Posterior vena cava (tissue), 2 donors: ENCODE data around the gene NXT1. TPM values are rescaled to one million over a fixed set of nuclear protein-coding genes. Genes with fewer than 3 reads are reported as not detected.
"Not testable (repeated sequence)": the region's sequence is repeated elsewhere in the genome, so short reads cannot be mapped to it uniquely, and the experiment has no call there.

ENCODE experiments used
- DNase-seq: peaks from one replicate; pipeline ENCODE4 v3.0.0-alpha.2; 2020; ENCODE audit warnings: low spot score
- intact Hi-C, 2 donors: fragments of 100-400 bp; cut with DNase I; formaldehyde crosslinking; loops; one replicate each; pipeline versions ENCODE4 v1.14.1 to v1.14.2; 2022 to 2023
- long read RNA-seq, 2 donors: library from polyadenylated mRNA; unstranded; transcript quantifications; one replicate each; pipeline ENCODE4 v2.0.0, GENCODE V29; 2020 to 2021
- total RNA-seq, 2 donors: library from RNA; stranded (reverse); fragmentation: NEBNext Ultra II Directional; extraction: Animal tissue kit (Norgen Biotek cat#: 25700); gene quantifications; one replicate each; pipeline ENCODE4 v1.2.1, GENCODE V29; 2021
- donor health status: DM: yes; HTN: yes; CAD: no.
- donor health status: DM: yes; HTN: yes; CAD: no.

The NXT1 gene
- 10 to 100 TPM; 14.6 to 19.1 TPM for total RNA-seq
- long read RNA-seq, donor 1, transcript NXT1-201 (2 exons, 1,123 nt), result major isoform, 5 of 5 reads
- long read RNA-seq, donor 1, partial matches to known transcripts, result 0 of 5 reads
- long read RNA-seq, donor 1, other reads (novel, unspliced or antisense), result 0 of 5 reads
- long read RNA-seq, donor 2, transcript NXT1-201 (2 exons, 1,123 nt), result major isoform, 90 of 92 reads
- long read RNA-seq, donor 2, partial matches to known transcripts, result 0 of 92 reads
- long read RNA-seq, donor 2, other reads (novel, unspliced or antisense), result 2 of 92 reads

GRCh38 chr20:23350196-23350903 is at the start of gene NXT1:
TSS of gene NXT1 (plus strand) at chr20:23350791. CDS start at chr20:23354042, 3,251 bp downstream.
- intact Hi-C loops, result loop anchor here in 1 of 2 donors (10.0 kb wide), 1 partner anchor 284 kb away; the partner anchor contains the start of gene CST3
- peak; percentile 99 for DNase-seq

DNA sequence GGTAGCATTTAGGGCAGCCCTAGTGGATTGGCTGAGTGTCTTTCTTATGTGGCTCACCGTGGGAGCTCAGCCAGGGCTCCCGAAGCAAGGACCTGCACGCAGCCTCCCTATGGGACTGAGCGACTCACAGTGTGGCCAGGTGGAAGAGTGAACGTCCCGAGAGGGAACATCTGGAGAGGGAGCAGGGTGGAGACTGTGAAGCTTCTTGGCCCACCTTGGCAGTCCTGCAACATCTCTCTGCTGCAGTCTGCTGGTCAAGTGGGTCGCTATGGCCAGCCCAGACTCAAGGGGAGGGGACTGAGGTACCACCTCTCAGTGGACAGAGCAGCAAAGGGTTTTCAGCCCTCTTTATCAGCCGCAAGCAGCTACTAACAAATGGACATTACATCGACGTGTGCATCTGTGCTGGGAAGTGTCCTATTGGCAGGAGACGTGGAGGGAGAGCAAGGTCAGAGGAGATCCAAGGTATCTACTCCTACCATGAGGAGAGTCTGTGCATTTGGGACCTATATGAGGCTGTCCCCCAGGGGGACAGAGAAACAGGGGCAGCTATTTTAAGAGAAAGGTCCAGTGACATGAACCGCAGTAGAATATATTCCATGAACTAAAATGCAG is 49.0 kb upstream of the NXT1 start:
- no peak for DNase-seq
- intact Hi-C loops, result no loop called here

GRCh38 chr20:23302386-23302785 is 48.2 kb upstream of the NXT1 start:
- DNase-seq, result no peak
- intact Hi-C loops, result no loop called here

DNA sequence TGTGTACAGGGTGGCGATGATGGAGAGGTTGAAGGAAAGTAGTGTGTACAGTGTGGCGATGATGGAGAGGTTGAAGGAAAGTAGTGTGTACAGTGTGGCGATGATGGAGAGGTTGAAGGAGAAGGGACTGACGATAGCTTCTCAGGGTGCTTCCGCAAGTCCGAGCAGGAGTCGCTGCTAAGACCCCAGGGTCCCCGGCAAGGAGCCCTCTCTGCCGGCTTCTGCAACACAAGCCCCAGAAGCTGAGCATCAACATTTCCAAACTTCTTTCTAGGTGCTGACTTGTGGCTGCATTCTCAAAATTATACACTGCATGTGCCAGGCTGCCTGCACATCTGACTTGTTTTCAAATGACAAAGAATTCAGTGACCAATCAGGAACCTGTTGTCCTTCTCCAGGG is 47.8 kb upstream of the NXT1 start:
- DNase-seq, result no peak
- intact Hi-C loops, result no loop called here

DNA sequence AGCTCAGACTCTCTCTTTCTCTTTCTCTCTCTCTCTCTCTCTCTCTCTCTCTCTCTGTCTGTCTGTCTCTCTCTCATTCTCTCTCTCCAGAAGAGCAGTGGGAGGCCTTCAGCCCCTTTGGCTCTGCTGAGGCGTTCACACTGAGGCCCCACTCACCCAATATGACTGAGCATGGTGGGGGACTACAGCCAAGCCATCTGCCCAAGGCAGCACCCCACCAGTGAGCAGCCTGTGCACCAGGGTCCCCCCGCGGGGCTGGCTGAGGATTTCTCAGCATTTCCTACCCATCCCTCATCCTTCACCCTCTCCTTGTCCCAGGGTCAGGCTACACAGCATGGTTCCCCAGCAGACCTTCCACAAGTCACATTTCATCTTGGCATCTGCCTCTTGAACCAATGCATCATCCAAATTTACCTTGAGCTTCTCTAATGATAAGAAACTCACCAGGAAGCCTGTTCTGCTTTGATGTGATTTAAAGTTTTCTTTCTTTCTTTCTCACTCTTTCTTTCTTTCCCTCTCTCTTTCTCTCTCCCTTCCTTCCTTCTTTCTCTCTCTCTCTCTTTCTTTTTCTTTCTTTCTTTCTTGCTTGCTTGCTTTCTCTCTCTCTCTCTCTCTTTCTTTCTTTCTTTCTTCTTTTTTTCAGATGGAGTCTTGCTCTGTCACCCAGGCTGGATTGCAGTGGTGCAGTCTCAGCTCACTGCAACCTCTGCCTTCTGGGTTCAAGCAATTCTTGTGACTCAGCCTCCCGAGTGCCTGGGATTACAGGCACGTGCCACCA is 47.1 kb upstream of the NXT1 start:
- intact Hi-C loops, result no loop called here
- DNase-seq, result no peak

DNA sequence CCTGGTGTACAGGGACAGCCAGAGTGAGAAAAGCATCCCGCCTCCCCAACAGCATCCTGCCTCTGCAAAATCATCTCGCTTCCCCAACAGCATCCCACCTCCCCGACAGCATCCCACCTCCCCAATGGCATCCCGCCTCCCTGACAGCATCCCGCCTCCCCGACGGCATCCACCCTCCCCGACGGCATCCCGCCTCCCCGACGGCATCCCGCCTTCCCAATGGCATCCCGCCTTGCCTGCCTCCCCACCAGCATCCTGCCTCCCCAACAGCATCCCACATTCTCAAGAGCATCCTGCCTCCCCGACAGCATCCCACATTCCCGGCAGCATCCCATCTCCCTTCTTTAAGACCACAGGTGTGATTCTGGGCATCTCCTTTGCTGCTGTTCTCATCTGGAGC is 46.0 kb upstream of the NXT1 start:
- DNase-seq, result no peak
- intact Hi-C loops, result no loop called here

DNA sequence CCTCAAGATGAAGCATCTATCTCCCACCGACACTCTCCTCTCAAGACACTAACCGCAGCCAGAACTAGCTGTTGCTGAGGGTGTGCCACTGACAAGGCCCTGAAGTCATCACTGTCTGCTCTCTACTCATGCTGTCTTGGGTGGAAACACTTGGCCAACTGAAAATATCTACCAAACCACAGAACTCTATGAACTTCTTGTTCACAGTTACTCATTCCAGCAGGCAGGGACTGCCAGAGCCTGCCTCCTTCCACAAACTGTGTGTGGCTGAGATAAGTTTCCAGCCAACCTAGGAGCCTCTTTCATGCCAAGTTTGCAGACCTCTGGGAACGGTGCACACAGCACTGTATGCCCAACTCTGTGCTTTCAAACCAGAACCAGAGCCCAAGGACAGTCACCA is 45.5 kb upstream of the NXT1 start:
- peak; percentile 88 for DNase-seq
- intact Hi-C loops, result no loop called here

- intact Hi-C loops, DNase-seq: not testable (repeated sequence)
These were observed 43.2 kb upstream of the NXT1 start for GRCh38 chr20:23307393-23307792.

GRCh38 chr20:23308024-23308423 is 42.6 kb upstream of the NXT1 start:
- no peak for DNase-seq
- intact Hi-C loops, result no loop called here

DNA sequence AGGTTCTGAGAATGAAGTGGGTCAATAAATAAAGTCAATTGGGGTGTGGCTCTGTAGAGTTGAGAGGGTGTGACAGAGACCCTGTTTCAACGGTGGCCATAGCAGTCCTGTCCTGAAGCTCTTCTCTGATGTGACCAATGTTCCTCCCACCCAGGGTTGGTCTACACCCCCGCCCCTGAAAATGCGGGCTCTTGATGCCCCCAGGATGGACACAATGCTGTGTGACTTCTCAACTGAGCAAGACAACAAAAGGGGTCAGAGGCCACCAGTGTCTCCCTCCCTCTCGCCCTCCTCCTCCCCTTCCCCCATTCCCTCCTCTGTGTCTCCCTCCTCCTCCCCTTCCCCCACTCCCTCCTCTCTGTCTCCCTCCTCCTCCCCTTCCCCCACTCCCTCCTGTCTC is 41.7 kb upstream of the NXT1 start:
- DNase-seq, result no peak
- intact Hi-C loops, result no loop called here

GRCh38 chr20:23309781-23310180 is 40.8 kb upstream of the NXT1 start:
- intact Hi-C loops, result no loop called here
- no peak for DNase-seq

DNA sequence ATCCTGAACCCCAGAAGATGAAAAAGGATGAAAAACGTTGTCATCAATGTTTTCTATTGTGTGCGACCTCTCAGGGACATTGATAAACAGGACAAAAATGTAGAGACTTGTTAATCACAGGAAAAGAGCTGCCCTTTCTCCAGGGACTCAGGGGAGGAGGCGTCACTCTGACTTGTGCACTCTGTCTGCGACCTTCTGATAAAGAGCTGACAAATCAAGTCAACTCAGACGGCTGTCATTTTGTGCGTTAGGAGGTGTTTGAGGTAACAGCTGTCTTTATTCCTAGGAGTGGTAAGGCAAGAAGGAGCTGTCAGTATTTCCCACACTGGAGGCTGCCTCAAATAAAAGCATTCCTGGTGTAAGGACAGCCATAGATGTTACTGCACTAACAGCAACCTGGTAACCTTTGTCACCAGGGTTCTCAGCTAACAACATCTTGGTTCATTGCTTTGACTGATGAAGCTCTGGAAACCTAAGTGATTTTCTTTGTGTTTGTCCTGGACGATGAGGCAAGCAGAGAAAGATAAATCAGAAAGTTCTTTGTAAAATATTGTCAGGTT is 38.6 kb upstream of the NXT1 start:
- intact Hi-C loops, result no loop called here

DNA sequence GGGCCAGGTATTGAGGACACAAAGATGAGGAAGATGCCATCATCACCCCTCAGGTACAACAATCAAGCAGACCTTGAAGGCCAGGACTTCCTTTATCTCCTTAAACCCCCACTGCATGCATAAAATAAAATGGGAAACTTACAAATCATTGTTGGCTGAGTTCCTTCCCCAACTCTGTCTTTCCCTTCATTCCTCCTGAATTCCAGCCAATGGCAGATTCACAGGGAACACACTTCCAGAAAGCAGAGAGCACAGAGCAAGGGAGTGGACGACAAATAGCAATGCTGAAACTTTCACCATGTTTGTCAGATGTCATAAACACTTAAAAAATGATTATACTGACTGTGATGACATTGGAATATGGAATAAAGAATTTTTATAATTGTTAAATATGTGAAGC is 37.3 kb upstream of the NXT1 start:
- DNase-seq, result no peak
- intact Hi-C loops, result no loop called here

More for the DNA sequence above, 38.6 kb upstream of the NXT1 start:
- no peak for DNase-seq

DNA sequence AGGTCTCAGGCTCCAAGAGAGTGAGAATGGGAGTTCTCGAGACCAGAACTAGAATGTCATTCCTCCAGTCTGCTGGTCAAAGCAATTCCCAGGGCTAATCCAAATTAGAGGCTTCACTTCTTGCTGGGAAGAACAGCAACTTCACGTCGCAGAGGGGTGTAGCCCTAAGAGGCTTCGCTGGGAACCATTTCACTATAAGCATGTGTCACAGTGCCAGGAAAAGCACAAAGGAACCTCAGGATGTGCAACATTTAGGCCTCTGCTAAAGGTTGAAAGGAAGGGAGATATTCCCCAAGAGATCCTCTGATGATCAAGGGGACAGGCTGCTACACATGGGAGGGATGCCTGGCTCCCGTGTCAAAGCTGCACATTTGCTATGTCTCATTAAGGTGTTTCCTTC is 35.9 kb upstream of the NXT1 start:
- intact Hi-C loops, result no loop called here
- no peak for DNase-seq

DNA sequence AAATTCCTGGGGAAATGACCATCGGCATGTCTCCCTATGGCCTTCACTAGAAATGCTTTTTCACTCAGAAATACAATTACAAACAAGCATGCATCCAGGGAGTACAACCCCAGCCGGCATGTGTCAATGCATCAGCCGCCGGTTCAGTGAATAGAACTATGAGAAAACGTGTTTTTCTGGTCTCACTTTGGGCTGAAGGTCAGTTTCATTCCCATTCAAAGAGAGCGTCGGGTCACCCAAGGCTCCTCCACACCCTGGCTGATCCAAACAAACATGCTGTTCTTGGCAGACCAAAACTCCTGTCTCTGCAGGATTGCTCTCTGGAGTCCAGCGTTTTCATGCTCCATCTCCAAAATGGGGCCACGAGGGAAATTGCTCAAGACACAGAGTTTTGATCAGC is 35.5 kb upstream of the NXT1 start:
- intact Hi-C loops, result no loop called here
- no peak for DNase-seq

DNA sequence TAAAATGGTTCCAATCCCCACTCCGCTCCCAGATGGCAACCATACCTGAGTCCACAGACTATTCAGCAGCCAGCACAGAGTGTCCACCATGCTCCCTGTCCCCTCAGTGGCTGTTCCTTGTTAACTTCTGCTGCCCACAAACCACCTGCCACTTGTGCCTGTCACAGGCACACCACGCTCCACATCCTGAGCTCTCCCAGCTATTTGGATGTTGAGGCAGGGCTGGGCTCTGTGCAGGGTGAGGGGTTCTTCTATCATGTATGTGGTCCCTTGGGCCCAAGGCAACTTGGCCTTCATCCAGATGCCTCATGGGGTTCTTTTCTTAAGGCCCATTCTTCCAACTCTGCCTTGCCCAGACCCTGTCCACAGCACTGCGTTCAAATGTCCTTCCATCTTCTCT is 34.0 kb upstream of the NXT1 start:
- intact Hi-C loops, result no loop called here
- DNase-seq, result no peak

DNA sequence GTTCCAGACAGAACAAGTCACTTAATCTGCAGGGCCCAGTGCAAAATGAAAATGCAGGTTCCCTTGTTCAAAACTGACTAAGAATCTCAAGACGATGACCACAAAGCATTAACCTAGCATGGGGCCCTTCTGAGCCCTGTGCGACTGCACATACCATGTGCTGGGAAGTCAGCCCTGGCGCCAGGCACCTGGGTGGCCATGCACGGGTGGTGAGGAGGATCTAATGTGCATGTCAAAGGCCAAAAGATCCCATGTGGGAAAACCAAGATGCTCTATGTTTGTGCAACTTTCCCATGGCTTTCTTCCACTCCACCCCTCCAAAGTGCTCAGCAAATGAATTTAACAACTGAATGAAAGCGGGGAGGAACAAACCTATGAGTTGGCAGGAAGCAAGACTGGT is 33.5 kb upstream of the NXT1 start:
- DNase-seq, result no peak
- intact Hi-C loops, result no loop called here

GRCh38 chr20:23318347-23318746 is 32.2 kb upstream of the NXT1 start:
- no peak for DNase-seq
- intact Hi-C loops, result no loop called here

- DNase-seq, result no peak
- intact Hi-C loops, result loop anchor here in 1 of 2 donors (10.0 kb wide), 1 partner anchor 76 kb away; no protein-coding TSS in a partner anchor
These were observed 30.3 kb upstream of the NXT1 start for GRCh38 chr20:23320317-23320716.
